Stimulated activated CD4-positive, alpha-beta T cell treated with anti-CD3 and anti-CD28 coated beads, Interleukin-2, amount 100 ng/mL, for 4 hours (primary cell): ENCODE measurements around the gene AQP7.
"Not testable (repeated sequence)": the region's sequence is repeated elsewhere in the genome, so short reads cannot be mapped to it uniquely, and the experiment has no call there.

Source experiments
- DNase-seq: peaks from one replicate; pipeline ENCODE4 v3.0.0-alpha.2; 2020; ENCODE audit warnings: low read depth

Gene AQP7

GRCh38 chr9:33374634-33375237 lies 27.6 kb downstream of the AQP7 start:
- DNase-seq: peak; percentile 56

GRCh38 chr9:33374190-33374589 lies 28.2 kb downstream of the AQP7 start:
- DNase-seq: no peak

GRCh38 chr9:33372900-33373299 lies 29.5 kb downstream of the AQP7 start:
- no peak for DNase-seq

- DNase-seq: no peak
These were observed 35.3 kb downstream of the AQP7 start for GRCh38 chr9:33366979-33367480.

GRCh38 chr9:33364814-33365213 lies 37.6 kb downstream of the AQP7 start:
- DNase-seq: not testable (repeated sequence)

GRCh38 chr9:33364127-33364526 lies 38.2 kb downstream of the AQP7 start:
- no peak for DNase-seq

- not testable (repeated sequence) for DNase-seq
These were observed 43.7 kb downstream of the AQP7 start for GRCh38 chr9:33358641-33359040.

- no peak for DNase-seq
These were observed 46.4 kb downstream of the AQP7 start for GRCh38 chr9:33355933-33356332.

GRCh38 chr9:33354651-33355211 lies 47.6 kb downstream of the AQP7 start:
- DNase-seq: no peak

GRCh38 chr9:33351547-33351946 lies 50.8 kb downstream of the AQP7 start:
- DNase-seq: no peak

GRCh38 chr9:33350310-33350709 lies 52.1 kb downstream of the AQP7 start:
- DNase-seq: no peak

GRCh38 chr9:33349743-33350142 lies 52.6 kb downstream of the AQP7 start:
- DNase-seq: no peak

- DNase-seq: no peak
These were observed 53.4 kb downstream of the AQP7 start for GRCh38 chr9:33348998-33349397.

GRCh38 chr9:33346564-33346963 lies 55.8 kb downstream of the AQP7 start:
- DNase-seq: no peak

- no peak for DNase-seq
These were observed 58.2 kb downstream of the AQP7 start for GRCh38 chr9:33344145-33344544.

- DNase-seq: no peak
These were observed 61.2 kb downstream of the AQP7 start for GRCh38 chr9:33341182-33341581.

GRCh38 chr9:33340186-33340585 lies 62.2 kb downstream of the AQP7 start:
- no peak for DNase-seq
